HG03571 (cell line): Measurements from ENCODE around the gene TIMM10.

ENCODE experiments used
- ATAC-seq: cut with Tn5 transposase; IDR thresholded peaks from one replicate; pipeline ENCODE4 v1.9.1; 2021; ENCODE audit not compliant: unreplicated experiment

Gene TIMM10

DNA sequence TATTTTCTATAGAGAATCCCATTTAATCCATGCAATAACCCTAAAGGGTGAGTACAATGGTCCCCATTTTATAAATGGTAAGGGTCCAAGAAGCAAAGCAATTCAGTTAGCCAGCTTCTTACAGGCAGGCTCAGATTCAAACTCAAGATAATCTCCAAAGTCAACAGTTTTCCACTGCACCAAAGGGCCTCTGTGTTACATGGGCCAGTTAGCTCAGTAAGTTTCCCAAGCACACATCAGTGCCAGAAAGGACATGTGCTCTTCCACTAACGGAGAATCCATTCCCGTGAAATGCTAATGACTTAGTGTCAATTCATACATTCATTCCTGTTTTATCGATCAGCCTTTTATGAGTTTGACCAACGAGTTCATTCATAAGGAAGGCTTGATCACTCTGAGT, 26.0 kb downstream of the TIMM10 start:
- no peak for ATAC-seq

DNA sequence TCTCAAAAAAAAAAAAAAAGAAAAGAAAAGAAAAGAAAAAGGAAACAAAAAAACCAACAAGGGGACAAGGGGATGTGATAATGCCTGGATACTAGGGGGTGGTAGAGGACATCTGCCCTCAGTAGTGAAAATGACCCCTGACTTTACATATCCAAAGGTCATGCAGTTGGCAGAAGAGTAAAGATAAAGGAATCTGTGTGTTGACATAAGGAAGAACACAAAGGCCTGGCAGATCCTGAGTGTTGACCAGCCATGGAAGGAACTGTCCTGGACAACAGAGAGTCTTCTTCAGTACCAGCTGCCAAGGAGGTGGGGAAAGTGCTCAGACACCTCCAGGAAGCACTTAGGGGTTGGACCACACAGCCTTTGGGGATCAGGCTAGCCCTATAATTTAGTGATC, 27.7 kb downstream of the TIMM10 start:
- ATAC-seq = no peak

DNA sequence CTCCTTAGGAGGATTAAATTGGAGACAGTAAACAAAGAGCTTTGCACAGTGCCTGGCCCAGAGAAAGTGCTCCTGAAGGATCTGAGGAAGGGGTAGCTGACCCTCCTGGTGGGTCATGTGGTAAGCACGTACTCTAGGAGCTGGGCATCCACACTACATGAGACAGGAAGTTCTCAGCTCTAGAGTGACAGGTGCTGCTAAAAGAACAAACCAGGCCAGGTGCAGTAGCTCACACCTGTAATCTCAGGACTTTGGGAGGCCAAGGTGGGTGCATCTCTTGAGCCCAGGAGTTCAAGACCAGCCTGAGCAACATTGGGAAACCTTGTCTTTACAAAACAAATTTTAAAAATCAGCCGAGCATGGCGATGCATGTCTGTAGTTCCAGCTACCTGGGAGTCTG, 28.2 kb downstream of the TIMM10 start:
- ATAC-seq = no peak

DNA sequence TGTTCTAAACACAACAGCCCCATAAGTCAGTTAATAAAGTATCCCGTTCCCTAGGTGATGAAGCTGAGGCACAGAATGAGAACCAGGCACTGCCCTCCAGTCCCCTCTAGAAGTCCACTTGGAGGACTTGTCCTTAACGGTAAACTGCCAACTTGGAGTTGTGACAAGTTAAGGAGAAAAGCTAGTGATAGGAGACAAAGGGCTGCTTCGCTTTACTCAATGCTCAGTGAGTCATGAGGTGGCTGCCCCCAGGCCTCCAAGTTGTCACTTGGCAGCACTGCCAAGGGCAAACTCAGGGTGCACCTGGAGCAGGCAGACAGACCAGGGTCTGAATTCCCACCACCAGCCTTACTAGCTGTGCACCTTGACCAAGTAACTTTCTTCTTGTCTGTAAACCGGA, 28.6 kb downstream of the TIMM10 start:
- no peak for ATAC-seq

DNA sequence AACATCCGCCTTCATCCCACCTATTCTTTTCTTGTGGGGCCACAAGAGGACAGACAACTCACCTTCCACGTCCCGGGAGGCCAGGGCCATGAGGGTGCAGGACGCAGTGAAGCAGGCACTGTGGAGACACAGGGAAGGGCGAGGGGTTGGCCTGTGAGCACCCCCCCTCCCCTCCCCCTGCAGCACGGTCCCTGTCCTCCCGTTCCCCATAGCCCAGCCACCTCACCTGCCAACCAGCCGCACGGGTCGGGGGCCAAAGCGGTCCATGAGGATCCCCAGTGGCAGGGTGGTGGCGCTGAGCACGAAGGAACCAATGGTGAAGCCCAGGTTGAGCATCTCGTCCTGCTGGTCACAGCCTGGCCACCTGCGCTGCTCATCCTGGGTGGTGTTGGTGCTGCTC, 29.6 kb downstream of the TIMM10 start:
- no peak for ATAC-seq

DNA sequence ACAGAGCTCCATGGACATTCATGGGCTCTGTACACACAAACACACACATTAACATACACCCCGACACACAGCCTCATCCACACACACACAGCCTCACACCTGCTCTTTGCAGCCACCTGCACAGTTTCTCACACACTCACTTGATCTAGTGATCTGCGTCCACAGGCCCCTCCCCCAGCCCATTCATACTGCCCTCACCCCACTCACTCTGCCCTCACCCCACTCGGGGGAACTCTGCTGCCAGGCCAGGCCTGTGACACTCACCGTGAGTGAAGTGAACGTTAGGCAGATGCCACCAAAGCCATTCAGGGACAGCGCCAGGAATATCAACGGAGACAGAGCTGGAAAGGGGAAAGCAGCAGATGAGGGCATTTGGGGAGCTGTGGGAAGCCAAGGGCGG, 30.0 kb downstream of the TIMM10 start:
- ATAC-seq = no peak

DNA sequence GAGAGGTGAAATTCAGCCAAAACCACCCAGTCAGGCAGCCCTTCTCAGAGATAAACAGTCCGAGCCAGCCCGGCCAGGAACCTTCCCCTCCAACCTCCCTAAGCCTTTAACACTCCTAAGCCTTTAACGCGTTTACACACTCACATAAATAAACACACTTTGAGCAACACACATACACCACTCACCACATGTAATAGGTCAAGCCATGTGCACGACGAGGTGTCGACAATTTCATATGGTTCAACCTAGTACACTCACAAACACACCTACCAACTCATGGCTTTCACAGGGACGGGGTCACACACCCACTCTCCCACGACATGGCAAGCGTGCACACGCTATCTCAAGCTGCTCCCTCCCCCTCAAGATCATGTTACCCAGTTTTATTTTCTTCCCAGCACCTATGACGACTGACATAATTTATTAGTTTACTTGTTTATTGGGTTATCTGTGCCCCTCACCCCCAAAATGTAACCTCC, 30.5 kb downstream of the TIMM10 start:
- no peak for ATAC-seq

DNA sequence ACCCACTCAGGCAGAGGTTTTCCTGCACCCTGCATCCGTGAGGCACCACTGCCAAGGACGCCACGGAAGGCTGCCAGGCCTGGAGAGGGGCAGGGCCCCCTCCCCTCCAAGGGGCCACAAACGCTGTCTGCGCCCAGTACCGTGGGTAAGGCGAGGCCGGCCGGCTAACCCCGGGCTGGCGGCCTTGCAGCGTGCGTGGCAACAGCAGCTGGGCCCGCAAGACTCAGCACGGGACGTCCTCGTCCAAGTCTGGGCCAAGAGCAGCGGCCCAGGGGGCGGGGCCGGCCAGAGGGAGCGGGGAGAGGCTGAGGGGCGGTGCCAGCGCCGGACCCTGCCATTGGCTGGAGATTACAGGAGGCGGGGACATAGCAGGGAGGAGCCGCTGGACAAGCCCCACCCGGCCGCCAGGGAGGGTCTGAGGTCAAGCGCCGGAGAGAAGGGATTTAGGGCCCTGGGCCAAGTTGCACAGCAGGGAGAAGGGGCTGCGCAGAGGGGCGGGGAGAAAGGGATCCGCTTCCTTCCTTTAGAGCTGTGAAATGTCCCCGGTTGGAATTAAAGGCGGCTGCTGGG, 31.1 kb downstream of the TIMM10 start:
- ATAC-seq = peak; percentile 51

DNA sequence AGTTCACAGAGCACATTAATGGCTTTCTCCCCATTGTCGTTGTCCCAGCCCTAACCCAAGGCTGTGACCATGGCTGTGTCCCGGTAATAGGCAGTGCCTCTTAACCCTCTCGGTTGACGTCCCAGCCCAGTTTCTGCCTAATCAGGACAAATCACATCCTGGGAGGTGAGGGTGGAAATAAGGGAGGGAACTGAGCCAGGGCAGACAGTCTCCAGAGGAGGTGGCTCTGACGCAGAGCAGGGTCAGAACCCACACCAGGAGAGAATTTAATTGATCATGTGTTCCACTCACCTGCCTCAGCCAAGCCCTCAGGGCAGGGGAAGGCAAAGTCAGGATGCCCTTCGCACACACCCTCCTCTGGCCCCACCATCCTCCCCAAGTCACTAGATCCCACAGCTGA, 32.0 kb downstream of the TIMM10 start:
- ATAC-seq = no peak

DNA sequence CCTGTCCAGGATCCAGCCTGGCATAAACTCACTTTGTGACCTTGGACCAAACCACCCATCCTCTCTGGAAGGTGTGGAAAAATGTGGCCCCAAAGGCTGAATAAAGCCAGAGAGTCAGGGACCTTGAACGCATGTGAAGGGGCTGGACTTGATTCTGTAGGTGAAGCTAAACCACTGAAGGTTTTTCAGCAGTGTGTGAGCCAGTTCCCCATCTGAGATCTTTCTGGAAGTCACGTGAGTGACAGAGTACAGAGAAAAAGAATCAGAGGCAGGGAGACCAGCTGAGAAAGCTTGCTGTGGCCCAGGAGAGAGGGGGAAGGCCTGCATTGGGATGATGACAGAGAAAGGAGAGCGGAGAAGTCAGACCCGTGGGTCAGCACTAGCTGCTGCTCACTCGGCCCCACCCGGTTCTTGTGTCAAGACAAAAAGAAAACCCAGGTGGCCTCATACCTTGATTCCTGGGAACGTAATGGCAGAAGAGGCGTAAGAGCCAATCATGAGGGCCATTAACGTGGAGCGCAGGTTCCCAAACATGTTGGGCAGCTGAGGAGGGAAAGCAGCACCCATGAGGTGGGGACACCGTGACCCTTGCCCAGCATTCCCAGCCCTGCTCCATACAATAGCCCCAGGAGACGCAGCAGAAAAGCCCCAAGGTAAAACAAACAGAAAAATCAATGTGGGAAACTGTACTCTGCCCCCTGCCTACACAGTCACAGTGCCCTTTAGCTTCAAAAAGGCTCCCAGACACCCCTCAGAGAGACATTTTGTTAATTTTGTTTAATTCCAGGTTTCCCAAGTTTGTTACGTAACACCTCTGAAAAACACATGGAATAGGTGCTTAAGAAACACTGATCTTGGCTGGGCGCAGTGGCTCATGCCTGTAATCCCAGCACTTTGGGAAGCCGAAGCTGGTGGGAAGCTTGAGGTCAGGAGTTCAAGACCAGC, 33.0 kb downstream of the TIMM10 start:
- no peak for ATAC-seq

DNA sequence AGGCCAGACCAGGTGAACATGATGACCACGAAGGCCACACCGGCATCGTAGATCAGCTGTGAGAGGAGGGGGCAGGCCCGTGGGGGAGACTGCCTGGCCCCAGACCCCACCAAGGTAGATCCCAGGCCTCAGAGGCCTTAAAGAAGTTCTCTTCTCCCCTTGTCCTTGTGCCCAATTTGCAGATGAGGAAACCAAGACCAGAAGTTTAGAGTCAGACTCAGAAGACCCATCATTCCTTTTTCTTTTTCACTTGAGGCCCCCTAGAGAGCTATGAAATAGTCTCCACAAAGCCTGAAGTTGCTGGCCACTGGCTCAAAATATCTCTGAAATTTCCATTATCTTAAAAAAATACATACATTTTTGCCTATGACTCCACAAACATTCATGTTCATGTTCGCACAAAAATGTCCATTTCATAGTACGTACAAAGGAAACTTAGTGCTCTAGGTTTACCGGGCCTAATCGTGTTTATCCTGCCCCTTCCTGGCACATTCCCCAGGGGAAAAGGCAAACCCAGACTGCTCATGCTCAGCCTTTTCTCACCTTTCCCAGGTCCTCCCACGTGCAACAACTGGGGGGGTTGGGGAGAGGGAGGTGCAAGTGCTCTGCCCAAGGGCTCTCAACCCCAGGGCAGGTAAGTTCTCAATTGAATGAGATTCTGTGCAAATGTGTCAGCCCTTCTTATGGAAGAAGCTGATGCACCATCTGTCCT, 34.3 kb downstream of the TIMM10 start:
- no peak for ATAC-seq

DNA sequence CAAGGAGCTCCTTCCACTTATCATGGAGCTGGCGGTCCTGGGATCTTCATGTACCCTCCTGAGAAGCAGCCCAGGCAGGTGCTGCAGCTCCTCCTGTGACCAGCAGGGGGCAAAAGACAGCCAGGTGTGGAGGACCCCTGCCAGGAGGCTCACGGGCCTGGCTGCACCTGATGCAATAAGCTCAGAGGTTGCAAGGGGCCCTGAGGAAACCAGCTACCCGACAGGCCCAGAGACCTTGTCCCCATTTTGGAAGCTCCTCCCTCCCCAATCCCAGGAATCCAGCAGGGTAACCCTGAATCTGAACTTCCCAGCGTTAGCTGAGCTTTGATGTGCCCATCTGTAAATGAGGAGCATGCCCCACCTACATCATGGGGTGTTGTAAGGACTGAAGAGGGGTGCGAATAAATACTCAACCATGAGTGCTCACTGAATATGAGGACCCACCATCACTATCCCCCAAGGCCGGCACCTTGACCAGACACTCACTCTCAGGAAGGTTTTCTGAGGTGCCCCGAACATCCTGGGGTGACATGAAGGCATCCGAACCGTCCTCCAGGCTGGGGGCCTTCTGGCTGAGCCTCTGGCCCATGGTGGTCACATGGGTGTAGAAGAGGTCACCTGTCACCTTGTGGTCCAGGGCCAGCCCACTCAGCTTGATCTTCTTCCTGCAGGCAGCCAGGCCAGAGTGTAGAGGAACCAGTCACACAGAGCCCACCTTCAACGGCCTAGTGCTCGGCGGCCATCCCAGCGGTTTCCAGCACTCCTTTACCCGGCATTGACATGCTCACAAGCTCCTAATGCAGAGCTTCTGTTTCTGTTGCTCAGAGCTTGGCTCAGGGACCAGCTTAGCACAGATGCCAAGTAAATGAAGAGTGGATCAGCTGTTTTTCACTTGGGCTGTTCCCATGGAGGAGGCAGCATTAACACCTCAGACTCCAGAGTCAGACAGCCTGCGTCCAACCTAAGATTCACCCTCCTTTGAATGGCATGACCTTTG, 36.7 kb downstream of the TIMM10 start:
- ATAC-seq = no peak

DNA sequence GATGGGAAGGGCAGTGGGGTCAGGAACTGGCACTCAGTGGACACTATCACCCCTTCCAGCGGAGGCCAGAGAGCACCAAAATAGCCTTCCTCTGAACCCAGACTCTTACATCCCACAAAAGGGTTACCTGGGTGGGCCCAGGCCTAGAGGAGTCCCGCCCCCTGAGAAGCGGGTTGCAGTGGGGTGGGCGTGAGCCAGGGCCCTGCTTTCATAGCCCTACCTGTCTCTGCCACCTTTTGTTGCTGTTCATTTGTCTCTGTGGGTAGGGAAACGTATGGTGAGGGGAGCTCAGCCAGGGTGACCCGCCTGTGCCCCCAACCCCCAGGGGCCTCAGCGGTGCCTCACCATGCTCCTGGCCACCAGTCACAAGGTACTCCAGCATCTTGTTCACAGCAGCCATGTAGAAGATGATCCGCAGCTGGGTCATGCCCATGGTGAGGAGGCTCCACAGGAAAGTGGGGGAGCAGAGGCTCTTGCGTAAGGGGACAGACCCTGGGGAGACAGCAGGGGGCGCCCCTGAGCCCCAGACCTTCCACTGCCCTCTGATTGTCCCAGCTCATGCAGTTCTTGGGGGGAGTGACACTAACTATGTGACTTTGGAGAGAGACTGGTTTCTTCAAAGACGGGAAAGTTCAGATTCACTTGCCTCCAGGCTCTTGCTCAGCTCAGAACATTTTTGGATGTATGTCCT, 39.0 kb downstream of the TIMM10 start:
- no peak for ATAC-seq

DNA sequence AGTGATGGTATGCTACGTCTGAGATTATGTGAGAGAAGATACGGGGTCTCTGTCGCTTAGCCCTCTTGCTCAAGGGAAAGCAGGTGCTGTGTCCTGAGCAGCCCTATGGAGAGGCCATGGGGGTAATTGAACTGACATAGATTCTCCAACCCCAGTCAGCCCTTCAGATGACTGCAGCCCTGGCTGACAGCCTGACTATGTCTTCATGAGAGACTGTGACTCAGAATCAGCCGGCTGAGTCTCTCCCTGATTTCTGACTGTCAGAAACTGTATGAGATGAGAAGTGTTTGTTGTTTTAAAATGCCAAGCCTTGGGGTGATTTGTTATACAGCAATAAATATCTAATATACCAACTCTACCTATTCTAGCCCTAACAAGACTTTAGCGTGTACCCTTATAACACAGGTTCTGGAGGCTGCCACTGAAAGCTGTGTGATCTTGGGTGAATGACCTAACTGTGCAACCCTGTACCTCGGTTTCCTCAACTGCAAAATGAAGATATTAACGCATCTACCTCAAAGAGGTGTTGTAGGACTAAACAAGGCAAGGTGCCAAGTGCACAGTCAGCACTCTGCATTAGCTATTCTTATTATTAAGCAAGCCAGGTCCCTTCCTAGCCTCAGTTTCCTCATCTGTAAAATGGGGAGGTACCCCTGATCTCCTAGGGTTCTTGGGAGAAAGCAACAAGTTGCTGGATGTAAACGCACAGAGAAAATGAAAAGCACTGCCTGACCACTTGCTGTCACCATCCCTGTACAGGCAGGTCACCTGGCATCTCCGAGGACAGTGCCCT, 39.9 kb downstream of the TIMM10 start:
- ATAC-seq = no peak

DNA sequence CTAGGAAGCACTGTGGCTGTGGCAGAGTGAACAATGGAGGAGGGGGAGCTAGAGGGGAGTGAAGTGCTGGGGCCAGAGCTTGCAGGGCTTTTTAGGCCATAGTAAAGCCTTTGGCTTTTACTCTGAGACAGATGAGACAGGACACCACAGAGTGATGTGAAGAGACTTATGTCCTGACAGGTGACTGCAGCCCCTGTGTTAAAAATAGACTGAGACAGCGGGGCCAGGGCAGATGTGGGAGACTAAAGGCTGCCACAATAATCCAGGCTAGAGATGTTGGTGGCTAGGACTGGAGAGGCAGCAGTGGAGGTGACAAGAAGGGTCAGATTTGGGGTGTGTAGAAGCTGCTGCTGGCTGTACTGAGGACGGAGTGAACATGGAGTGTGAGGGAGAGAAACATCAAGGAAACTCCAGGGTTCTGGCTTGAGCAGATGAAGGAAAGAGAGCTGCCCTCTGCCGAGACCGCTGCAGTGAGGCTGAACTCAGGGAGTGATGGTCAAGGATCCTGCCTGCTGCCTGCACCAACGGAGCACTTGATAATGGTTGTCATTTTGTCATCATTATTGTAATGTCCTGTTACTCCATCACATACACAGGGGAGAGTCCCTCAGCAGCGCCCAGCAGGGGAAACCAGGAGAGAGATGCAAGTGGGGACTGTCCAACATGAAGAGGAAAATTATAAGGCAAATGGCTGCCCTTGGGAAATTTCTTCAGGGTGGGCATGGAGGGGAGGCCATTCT, 42.5 kb downstream of the TIMM10 start:
- no peak for ATAC-seq

DNA sequence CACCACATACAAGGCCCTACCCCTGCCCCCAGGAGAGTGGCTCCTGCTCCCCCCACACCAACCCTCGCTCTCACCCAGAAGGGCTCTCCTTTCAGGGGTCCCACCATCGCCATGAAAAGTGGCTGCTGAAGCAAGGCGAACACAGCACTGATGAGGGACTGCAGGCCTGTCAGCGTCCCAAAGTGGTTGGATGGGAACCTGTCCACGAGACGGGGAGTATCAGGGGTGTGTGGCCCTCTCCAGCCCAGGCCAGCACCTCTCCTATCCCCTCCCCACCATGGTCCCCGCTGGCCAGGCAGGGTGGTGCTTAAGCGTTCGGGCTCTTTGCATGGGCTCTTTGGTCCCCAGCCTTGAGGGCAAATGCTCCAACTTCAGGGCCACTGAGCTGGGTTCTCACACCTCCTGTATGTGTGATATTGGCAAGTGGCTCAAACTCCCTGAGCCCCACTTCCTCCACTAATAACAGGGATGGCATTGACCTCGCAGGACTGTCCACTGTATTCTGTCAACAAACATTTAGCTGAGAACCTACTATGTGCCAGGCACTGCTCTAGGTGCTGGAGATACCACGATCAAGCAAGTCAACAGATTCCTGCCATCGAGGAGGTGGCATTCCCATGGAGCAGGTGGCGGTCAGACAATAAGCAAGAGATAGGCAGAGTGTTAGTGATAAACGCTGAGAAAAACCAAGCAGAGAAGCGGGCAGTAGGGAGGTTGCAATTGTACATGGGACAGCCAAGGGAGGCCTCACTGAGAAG, 43.4 kb downstream of the TIMM10 start:
- ATAC-seq = no peak

DNA sequence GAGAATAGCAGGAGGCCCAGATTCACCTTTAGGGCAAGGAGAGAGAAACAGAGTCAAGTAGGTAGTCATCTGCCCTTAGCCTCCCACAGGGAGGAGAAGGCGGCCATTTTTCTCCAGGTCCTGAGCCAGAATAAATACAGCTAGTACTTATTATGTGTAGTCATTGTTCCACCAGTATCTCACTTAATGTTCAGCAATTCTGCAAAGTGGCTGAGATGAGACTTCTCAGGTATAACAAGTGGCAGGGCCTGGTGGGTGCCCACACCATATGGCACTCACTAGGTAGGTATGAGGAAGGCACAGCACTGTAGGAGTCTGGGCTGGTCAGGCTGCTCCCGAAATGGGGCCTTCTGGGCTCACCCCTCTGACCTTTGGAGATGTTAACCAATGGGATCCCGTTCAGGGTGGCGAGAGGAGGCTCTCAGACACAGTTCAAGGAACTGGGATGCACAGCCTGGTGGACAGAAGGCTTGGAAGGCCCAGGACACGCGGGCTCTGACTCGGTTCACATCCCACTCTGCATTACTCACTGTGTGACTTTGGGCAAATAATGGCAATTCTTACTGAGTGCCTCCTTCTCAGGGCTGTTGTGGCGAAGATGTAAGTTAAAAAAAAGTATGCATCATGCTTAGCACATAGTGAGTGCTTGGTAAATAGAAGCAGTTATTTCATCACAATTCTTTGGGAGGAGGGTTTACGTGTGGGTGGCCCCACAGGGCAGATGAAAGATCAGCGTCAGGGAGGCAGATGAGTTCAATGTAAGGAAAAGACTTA, 45.1 kb downstream of the TIMM10 start:
- ATAC-seq = no peak
